ENCODE data around the gene CCDC91.

Gene CCDC91

GRCh38 chr12:28219827-28220226 is 29.6 kb downstream of the CCDC91 start:
- no peak for TF ChIP-seq TAF1 (IDR thresholded peaks at IDR 0.05; ENCODE audit: borderline replicate concordance, low read depth, low read length)
- no peak for TF ChIP-seq POLR2A (IDR thresholded peaks at IDR 0.05; ENCODE audit: low read depth, low read length)
- TF ChIP-seq POLR2AphosphoS5 (IDR thresholded peaks at IDR 0.05; ENCODE audit: low read depth, low read length): no peak
- FAIRE-seq (no peak), DNase-seq (ENCODE audit: insufficient read length) (no peak)

- DNase-seq (ENCODE audit: insufficient read length): no peak
- TF ChIP-seq TAF1 (IDR thresholded peaks at IDR 0.05; ENCODE audit: borderline replicate concordance, low read depth, low read length): no peak
- no peak for TF ChIP-seq POLR2AphosphoS5 (IDR thresholded peaks at IDR 0.05; ENCODE audit: low read depth, low read length)
- no peak for TF ChIP-seq POLR2A (IDR thresholded peaks at IDR 0.05; ENCODE audit: low read depth, low read length)
- no peak for FAIRE-seq
These were observed 31.9 kb downstream of the CCDC91 start for GRCh38 chr12:28222081-28222700.

GRCh38 chr12:28223025-28223554 is 32.8 kb downstream of the CCDC91 start:
- FAIRE-seq (peak; percentile 61), DNase-seq (ENCODE audit: insufficient read length) (peak; percentile 4)
- TF ChIP-seq TAF1 (IDR thresholded peaks at IDR 0.05; ENCODE audit: borderline replicate concordance, low read depth, low read length): no peak
- no peak for TF ChIP-seq POLR2AphosphoS5 (IDR thresholded peaks at IDR 0.05; ENCODE audit: low read depth, low read length)
- TF ChIP-seq POLR2A (IDR thresholded peaks at IDR 0.05; ENCODE audit: low read depth, low read length): no peak

- TF ChIP-seq POLR2A (IDR thresholded peaks at IDR 0.05; ENCODE audit: low read depth, low read length) (no peak), POLR2AphosphoS5 (IDR thresholded peaks at IDR 0.05; ENCODE audit: low read depth, low read length) (no peak), TAF1 (IDR thresholded peaks at IDR 0.05; ENCODE audit: borderline replicate concordance, low read depth, low read length) (no peak)
These were observed 33.6 kb downstream of the CCDC91 start for GRCh38 chr12:28223858-28224257.

GRCh38 chr12:28226705-28227104 is 36.4 kb downstream of the CCDC91 start:
- TF ChIP-seq POLR2A (IDR thresholded peaks at IDR 0.05; ENCODE audit: low read depth, low read length) (no peak), POLR2AphosphoS5 (IDR thresholded peaks at IDR 0.05; ENCODE audit: low read depth, low read length) (no peak)
- FAIRE-seq (no peak), DNase-seq (ENCODE audit: insufficient read length) (no peak)

More at GRCh38 chr12:28223858-28224257, 33.6 kb downstream of the CCDC91 start:
- DNase-seq (ENCODE audit: insufficient read length) (no peak), FAIRE-seq (no peak)

- no peak for TF ChIP-seq TAF1 (IDR thresholded peaks at IDR 0.05; ENCODE audit: borderline replicate concordance, low read depth, low read length)
- no peak for TF ChIP-seq POLR2A (IDR thresholded peaks at IDR 0.05; ENCODE audit: low read depth, low read length)
- no peak for TF ChIP-seq POLR2AphosphoS5 (IDR thresholded peaks at IDR 0.05; ENCODE audit: low read depth, low read length)
- FAIRE-seq: no peak
- DNase-seq (ENCODE audit: insufficient read length): no peak
These were observed 37.0 kb downstream of the CCDC91 start for GRCh38 chr12:28227251-28227650.

- no peak for DNase-seq (ENCODE audit: insufficient read length)
- no peak for TF ChIP-seq POLR2AphosphoS5 (IDR thresholded peaks at IDR 0.05; ENCODE audit: low read depth, low read length)
- no peak for TF ChIP-seq TAF1 (IDR thresholded peaks at IDR 0.05; ENCODE audit: borderline replicate concordance, low read depth, low read length)
- TF ChIP-seq POLR2A (IDR thresholded peaks at IDR 0.05; ENCODE audit: low read depth, low read length): no peak
- FAIRE-seq: no peak
These were observed 41.0 kb downstream of the CCDC91 start for GRCh38 chr12:28231248-28231647.

GRCh38 chr12:28232211-28232928 is 42.1 kb downstream of the CCDC91 start:
- DNase-seq (ENCODE audit: insufficient read length) (no peak), FAIRE-seq (peak; percentile 76)
- TF ChIP-seq POLR2AphosphoS5 (IDR thresholded peaks at IDR 0.05; ENCODE audit: low read depth, low read length) (no peak), POLR2A (IDR thresholded peaks at IDR 0.05; ENCODE audit: low read depth, low read length) (no peak), TAF1 (IDR thresholded peaks at IDR 0.05; ENCODE audit: borderline replicate concordance, low read depth, low read length) (no peak)

- DNase-seq (ENCODE audit: insufficient read length) (no peak), FAIRE-seq (no peak)
These were observed 44.2 kb downstream of the CCDC91 start for GRCh38 chr12:28234444-28234843.

GRCh38 chr12:28235015-28235414 is 44.8 kb downstream of the CCDC91 start:
- DNase-seq (ENCODE audit: insufficient read length) (no peak), FAIRE-seq (peak; percentile 40)
- TF ChIP-seq POLR2A (IDR thresholded peaks at IDR 0.05; ENCODE audit: low read depth, low read length) (no peak), TAF1 (IDR thresholded peaks at IDR 0.05; ENCODE audit: borderline replicate concordance, low read depth, low read length) (no peak), POLR2AphosphoS5 (IDR thresholded peaks at IDR 0.05; ENCODE audit: low read depth, low read length) (no peak)

More at GRCh38 chr12:28234444-28234843, 44.2 kb downstream of the CCDC91 start:
- no peak for TF ChIP-seq POLR2A (IDR thresholded peaks at IDR 0.05; ENCODE audit: low read depth, low read length)
- no peak for TF ChIP-seq TAF1 (IDR thresholded peaks at IDR 0.05; ENCODE audit: borderline replicate concordance, low read depth, low read length)
- no peak for TF ChIP-seq POLR2AphosphoS5 (IDR thresholded peaks at IDR 0.05; ENCODE audit: low read depth, low read length)

- no peak for TF ChIP-seq POLR2AphosphoS5 (IDR thresholded peaks at IDR 0.05; ENCODE audit: low read depth, low read length)
- no peak for TF ChIP-seq TAF1 (IDR thresholded peaks at IDR 0.05; ENCODE audit: borderline replicate concordance, low read depth, low read length)
- no peak for TF ChIP-seq POLR2A (IDR thresholded peaks at IDR 0.05; ENCODE audit: low read depth, low read length)
These were observed 45.7 kb downstream of the CCDC91 start for GRCh38 chr12:28235985-28236384.

GRCh38 chr12:28237423-28237822 is 47.2 kb downstream of the CCDC91 start:
- FAIRE-seq (no peak), DNase-seq (ENCODE audit: insufficient read length) (no peak)
- TF ChIP-seq POLR2A (IDR thresholded peaks at IDR 0.05; ENCODE audit: low read depth, low read length) (no peak), TAF1 (IDR thresholded peaks at IDR 0.05; ENCODE audit: borderline replicate concordance, low read depth, low read length) (no peak), POLR2AphosphoS5 (IDR thresholded peaks at IDR 0.05; ENCODE audit: low read depth, low read length) (no peak)

More at GRCh38 chr12:28235985-28236384, 45.7 kb downstream of the CCDC91 start:
- DNase-seq (ENCODE audit: insufficient read length) (no peak), FAIRE-seq (no peak)
